ENCODE results near the gene AHRR.

Gene AHRR

DNA sequence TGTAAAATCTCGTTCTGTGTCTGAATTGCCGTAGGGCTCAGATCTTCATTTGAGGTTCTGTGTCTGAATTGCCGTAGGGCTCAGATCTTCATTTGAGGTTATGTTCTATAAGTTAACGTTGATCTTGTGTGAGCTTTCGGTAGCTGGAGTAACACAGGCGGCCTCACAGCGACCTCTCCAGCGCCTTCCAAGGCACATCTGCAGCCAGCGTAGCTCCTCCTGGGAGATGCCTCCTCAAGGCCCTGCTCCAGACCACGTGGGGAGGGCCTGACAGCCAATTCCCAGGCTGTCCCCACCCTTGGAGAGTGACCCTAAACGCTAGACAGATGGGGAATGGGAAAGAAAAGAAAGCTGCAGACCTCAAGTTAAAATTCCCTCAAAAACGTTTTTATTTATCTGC, 8.7 kb upstream of the AHRR start:
- H3K4me3 ChIP-seq (ENCODE audit: low read depth, low read length) = no peak overlapping the region
- DNase-seq (ENCODE audit: low read depth) = no peak
- TF ChIP-seq CTCF (IDR thresholded peaks at IDR 0.05; ENCODE audit: control insufficient read depth, extremely low read depth, insufficient read depth) = no peak

DNA sequence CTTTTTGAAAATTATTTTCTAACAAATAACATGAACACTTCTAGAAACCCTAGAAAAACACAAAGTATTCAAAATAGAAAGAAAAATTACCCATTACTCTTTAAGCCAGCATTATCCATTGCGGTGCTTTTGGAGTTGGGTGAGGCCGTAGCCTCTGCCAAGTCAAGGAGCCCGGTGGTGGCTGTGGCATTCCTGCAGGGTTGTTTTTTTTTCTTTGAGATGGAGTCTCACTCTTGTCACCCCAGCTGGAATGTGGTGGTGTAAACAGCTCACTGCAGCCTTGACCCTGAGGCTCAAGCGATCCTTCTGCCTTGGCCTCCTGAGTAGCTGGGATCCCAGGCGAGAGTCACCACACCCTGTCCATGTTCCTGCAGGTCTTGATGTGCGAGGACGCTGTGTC, 8.2 kb upstream of the AHRR start:
- DNase-seq (ENCODE audit: low read depth) = no peak
- H3K4me3 ChIP-seq (ENCODE audit: low read depth, low read length) = no peak overlapping the region
- no peak for TF ChIP-seq CTCF (IDR thresholded peaks at IDR 0.05; ENCODE audit: control insufficient read depth, extremely low read depth, insufficient read depth)

DNA sequence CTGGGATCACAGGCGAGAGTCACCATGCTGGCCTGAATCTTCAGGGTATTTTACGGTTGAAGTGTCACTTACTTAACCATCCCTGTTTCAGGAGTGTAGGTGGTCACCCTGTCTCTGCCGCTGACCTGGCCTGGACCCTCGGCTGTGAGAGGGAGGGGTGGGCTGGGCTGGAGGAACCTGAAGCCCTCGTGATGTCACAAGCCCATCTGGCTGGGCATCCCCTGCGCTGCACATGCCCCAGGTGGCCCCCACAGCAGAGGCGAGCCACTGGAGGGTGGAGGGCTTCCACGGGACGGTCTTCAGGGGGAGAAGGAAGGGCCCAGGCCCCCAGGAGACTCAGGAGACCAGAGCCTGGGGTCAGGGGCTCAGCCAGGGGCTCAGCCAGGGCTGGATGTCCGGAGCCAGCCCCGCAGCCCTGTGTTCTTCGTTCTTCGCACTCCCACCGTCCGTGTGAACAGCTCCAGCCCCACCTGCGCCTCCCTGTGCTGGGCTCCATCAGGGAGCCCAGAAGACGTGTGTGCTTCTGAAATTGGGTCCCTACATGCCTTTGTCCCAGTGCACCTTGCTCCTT, 7.6 kb upstream of the AHRR start:
- H3K4me3 ChIP-seq (ENCODE audit: low read depth, low read length) = no peak overlapping the region
- TF ChIP-seq CTCF (IDR thresholded peaks at IDR 0.05; ENCODE audit: control insufficient read depth, extremely low read depth, insufficient read depth) = no peak
- no peak for DNase-seq (ENCODE audit: low read depth)

GRCh38 chr5:314676-315487, 6.6 kb upstream of the AHRR start:
- TF ChIP-seq CTCF (IDR thresholded peaks at IDR 0.05; ENCODE audit: control insufficient read depth, extremely low read depth, insufficient read depth) = no peak
- H3K4me3 ChIP-seq (ENCODE audit: low read depth, low read length) = no peak overlapping the region
- no peak for DNase-seq (ENCODE audit: low read depth)

DNA sequence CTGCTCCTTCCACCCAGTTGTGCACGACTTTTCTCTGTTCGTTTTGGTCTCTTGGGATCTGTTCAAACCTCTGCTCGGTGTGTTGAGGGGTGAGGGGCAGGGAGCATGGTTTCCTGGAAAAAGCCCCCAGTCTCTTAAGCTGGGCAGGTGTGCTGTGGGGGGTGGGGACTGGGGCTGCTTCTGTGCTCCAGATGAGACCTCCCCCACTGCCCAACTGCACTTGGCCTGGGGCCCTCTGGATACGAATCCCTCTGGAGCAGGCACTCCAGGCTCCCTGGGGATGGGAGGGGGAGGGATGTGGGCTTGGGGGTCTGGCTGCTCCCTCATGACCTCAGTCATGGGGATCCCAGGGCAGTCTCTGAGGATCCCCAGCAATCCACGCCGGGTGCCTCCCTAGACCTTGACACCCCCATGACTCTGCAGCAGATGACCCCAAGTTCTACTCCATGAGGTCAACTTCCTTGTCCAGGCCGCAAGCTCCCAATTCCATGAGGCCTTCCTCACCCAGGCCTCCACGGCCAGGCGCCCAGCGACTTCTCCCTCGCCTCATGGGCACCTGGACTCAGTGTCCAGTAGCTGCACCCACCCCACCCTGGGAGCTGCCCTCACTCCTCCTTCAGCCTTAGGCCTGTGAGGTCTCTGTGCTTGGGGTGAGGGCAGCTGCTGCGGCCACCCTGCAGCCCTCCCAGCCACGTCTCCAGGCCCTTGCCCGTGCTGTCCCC, 5.9 kb upstream of the AHRR start:
- no peak overlapping the region for H3K4me3 ChIP-seq (ENCODE audit: low read depth, low read length)
- no peak for DNase-seq (ENCODE audit: low read depth)
- TF ChIP-seq CTCF (IDR thresholded peaks at IDR 0.05; ENCODE audit: control insufficient read depth, extremely low read depth, insufficient read depth) = no peak

- DNase-seq (ENCODE audit: low read depth) = no peak
- TF ChIP-seq CTCF (IDR thresholded peaks at IDR 0.05; ENCODE audit: control insufficient read depth, extremely low read depth, insufficient read depth) = no peak
Observed at GRCh38 chr5:316210-317085, 5.1 kb upstream of the AHRR start.

More at GRCh38 chr5:316210-317085, 5.1 kb upstream of the AHRR start:
- no peak overlapping the region for H3K4me3 ChIP-seq (ENCODE audit: low read depth, low read length)

All from LNCaP clone FGC (cell line).